ENCODE data around the gene MBNL1.
A peak's percentile ranks its signal among the peaks of the same experiment; 100 is the strongest.

MBNL1 gene

GRCh38 chr3:152377184-152377570 is 108.4 kb downstream of the MBNL1 start:
- H3K4me1 Mint-ChIP-seq (ENCODE audit: low read depth): peaks cover 37% of the 10 kb centered on the region

GRCh38 chr3:152379415-152380042 is 110.8 kb downstream of the MBNL1 start:
- Mint-ChIP-seq H3K4me1 (ENCODE audit: low read depth) (peaks cover 51% of the 10 kb centered on the region), H3K27ac (no peak overlapping the region), H3K27me3 (ENCODE audit: low read depth) (no peaks in the 10 kb centered on the region), H3K36me3 (ENCODE audit: low read depth) (peaks cover 24% of the 10 kb centered on the region), H3K9me3 (no peaks in the 10 kb centered on the region), H3K4me3 (no peak overlapping the region)

More at GRCh38 chr3:152377184-152377570, 108.4 kb downstream of the MBNL1 start:
- Mint-ChIP-seq H3K9me3 (no peaks in the 10 kb centered on the region), H3K27me3 (ENCODE audit: low read depth) (no peaks in the 10 kb centered on the region), H3K36me3 (ENCODE audit: low read depth) (peaks cover 24% of the 10 kb centered on the region), H3K4me3 (no peak overlapping the region), H3K27ac (no peak overlapping the region)

GRCh38 chr3:152380043-152380442 is 111.3 kb downstream of the MBNL1 start:
- Mint-ChIP-seq H3K27me3 (ENCODE audit: low read depth) (no peaks in the 10 kb centered on the region), H3K36me3 (ENCODE audit: low read depth) (peaks cover 24% of the 10 kb centered on the region), H3K4me3 (no peak overlapping the region), H3K9me3 (no peaks in the 10 kb centered on the region), H3K27ac (no peak overlapping the region), H3K4me1 (ENCODE audit: low read depth) (peaks cover 47% of the 10 kb centered on the region)

- H3K4me3 Mint-ChIP-seq: no peak overlapping the region
- peaks cover 48% of the 10 kb centered on the region for H3K4me1 Mint-ChIP-seq (ENCODE audit: low read depth)
- H3K27ac Mint-ChIP-seq: no peak overlapping the region
- H3K36me3 Mint-ChIP-seq (ENCODE audit: low read depth): peaks cover 21% of the 10 kb centered on the region
- no peaks in the 10 kb centered on the region for H3K27me3 Mint-ChIP-seq (ENCODE audit: low read depth)
- no peaks in the 10 kb centered on the region for H3K9me3 Mint-ChIP-seq
Measured at GRCh38 chr3:152381881-152382295, 113.2 kb downstream of the MBNL1 start.

GRCh38 chr3:152382312-152383135 is 113.8 kb downstream of the MBNL1 start:
- H3K9me3 Mint-ChIP-seq: no peaks in the 10 kb centered on the region
- H3K27me3 Mint-ChIP-seq (ENCODE audit: low read depth): no peaks in the 10 kb centered on the region
- H3K36me3 Mint-ChIP-seq (ENCODE audit: low read depth): peaks cover 21% of the 10 kb centered on the region
- peaks cover 47% of the 10 kb centered on the region for H3K4me1 Mint-ChIP-seq (ENCODE audit: low read depth)
- H3K27ac Mint-ChIP-seq: peak overlapping the region; percentile 43
- peak overlapping the region; percentile 36 for H3K4me3 Mint-ChIP-seq

GRCh38 chr3:152383136-152383606 is 114.4 kb downstream of the MBNL1 start:
- Mint-ChIP-seq H3K27me3 (ENCODE audit: low read depth) (no peaks in the 10 kb centered on the region), H3K4me1 (ENCODE audit: low read depth) (peaks cover 46% of the 10 kb centered on the region), H3K36me3 (ENCODE audit: low read depth) (peaks cover 16% of the 10 kb centered on the region), H3K4me3 (no peak overlapping the region), H3K9me3 (no peaks in the 10 kb centered on the region), H3K27ac (no peak overlapping the region)

- Mint-ChIP-seq H3K36me3 (ENCODE audit: low read depth) (peaks cover 20% of the 10 kb centered on the region), H3K27me3 (ENCODE audit: low read depth) (no peaks in the 10 kb centered on the region), H3K4me3 (no peak overlapping the region), H3K9me3 (no peaks in the 10 kb centered on the region), H3K4me1 (ENCODE audit: low read depth) (peaks cover 48% of the 10 kb centered on the region), H3K27ac (no peak overlapping the region)
Measured at GRCh38 chr3:152384412-152384811, 115.7 kb downstream of the MBNL1 start.

- peaks cover 45% of the 10 kb centered on the region for H3K4me1 Mint-ChIP-seq (ENCODE audit: low read depth)
- no peak overlapping the region for H3K4me3 Mint-ChIP-seq
- H3K27me3 Mint-ChIP-seq (ENCODE audit: low read depth): no peaks in the 10 kb centered on the region
- no peaks in the 10 kb centered on the region for H3K9me3 Mint-ChIP-seq
- peaks cover 21% of the 10 kb centered on the region for H3K36me3 Mint-ChIP-seq (ENCODE audit: low read depth)
- H3K27ac Mint-ChIP-seq: no peak overlapping the region
Measured at GRCh38 chr3:152385761-152386160, 117.0 kb downstream of the MBNL1 start.

- Mint-ChIP-seq H3K9me3 (no peaks in the 10 kb centered on the region), H3K27ac (no peak overlapping the region), H3K4me1 (ENCODE audit: low read depth) (peaks cover 47% of the 10 kb centered on the region), H3K27me3 (ENCODE audit: low read depth) (no peaks in the 10 kb centered on the region), H3K4me3 (no peak overlapping the region), H3K36me3 (ENCODE audit: low read depth) (peaks cover 22% of the 10 kb centered on the region)
Measured at GRCh38 chr3:152386208-152386607, 117.5 kb downstream of the MBNL1 start.

- H3K36me3 Mint-ChIP-seq (ENCODE audit: low read depth): peaks cover 19% of the 10 kb centered on the region
- H3K4me3 Mint-ChIP-seq: no peak overlapping the region
- H3K9me3 Mint-ChIP-seq: no peaks in the 10 kb centered on the region
- H3K4me1 Mint-ChIP-seq (ENCODE audit: low read depth): peaks cover 37% of the 10 kb centered on the region
- no peaks in the 10 kb centered on the region for H3K27me3 Mint-ChIP-seq (ENCODE audit: low read depth)
- no peak overlapping the region for H3K27ac Mint-ChIP-seq
Measured at GRCh38 chr3:152388631-152389030, 119.9 kb downstream of the MBNL1 start.

- Mint-ChIP-seq H3K27me3 (ENCODE audit: low read depth) (no peaks in the 10 kb centered on the region), H3K4me1 (ENCODE audit: low read depth) (peaks cover 35% of the 10 kb centered on the region), H3K9me3 (no peaks in the 10 kb centered on the region), H3K36me3 (ENCODE audit: low read depth) (peaks cover 23% of the 10 kb centered on the region), H3K4me3 (no peak overlapping the region), H3K27ac (no peak overlapping the region)
Measured at GRCh38 chr3:152389316-152389934, 120.7 kb downstream of the MBNL1 start.

GRCh38 chr3:152390647-152391046 is 121.9 kb downstream of the MBNL1 start:
- H3K27ac Mint-ChIP-seq: no peak overlapping the region
- no peak overlapping the region for H3K4me3 Mint-ChIP-seq
- H3K9me3 Mint-ChIP-seq: no peaks in the 10 kb centered on the region
- H3K36me3 Mint-ChIP-seq (ENCODE audit: low read depth): peaks cover 28% of the 10 kb centered on the region
- H3K27me3 Mint-ChIP-seq (ENCODE audit: low read depth): no peaks in the 10 kb centered on the region
- peaks cover 31% of the 10 kb centered on the region for H3K4me1 Mint-ChIP-seq (ENCODE audit: low read depth)

GRCh38 chr3:152391671-152392070 is 122.9 kb downstream of the MBNL1 start:
- Mint-ChIP-seq H3K4me1 (ENCODE audit: low read depth) (peaks cover 29% of the 10 kb centered on the region), H3K36me3 (ENCODE audit: low read depth) (peaks cover 36% of the 10 kb centered on the region), H3K27ac (no peak overlapping the region), H3K27me3 (ENCODE audit: low read depth) (no peaks in the 10 kb centered on the region), H3K9me3 (no peaks in the 10 kb centered on the region), H3K4me3 (no peak overlapping the region)

GRCh38 chr3:152392272-152392880 is 123.6 kb downstream of the MBNL1 start:
- Mint-ChIP-seq H3K36me3 (ENCODE audit: low read depth) (peaks cover 40% of the 10 kb centered on the region), H3K4me1 (ENCODE audit: low read depth) (peaks cover 31% of the 10 kb centered on the region), H3K27me3 (ENCODE audit: low read depth) (no peaks in the 10 kb centered on the region), H3K4me3 (no peak overlapping the region), H3K9me3 (no peaks in the 10 kb centered on the region), H3K27ac (no peak overlapping the region)

Measured in T-helper 1 cell treated with Interleukin-12 subunit alpha and Interleukin-12 subunit beta and Interleukin-4 antibody, amounts not matched to agents 30 μg/mL and 1 μg/mL, for 36 hours (primary cell).